GM12878 (cell line): ENCODE measurements around the gene LMOD1. TPM values are rescaled to one million over a fixed set of nuclear protein-coding genes. Genes with fewer than 3 reads are reported as not detected.

Experiments used
- ATAC-seq: fragments of 200-7000 bp; cut with Tn5 transposase; 3 replicates; pipeline ENCODE4 v1.9.1; 2020; ENCODE audit warnings: mild to moderate bottlenecking, moderate library complexity
- BruUV-seq: library from RNA; stranded (reverse); fragments of 400-500 nt; replicated peaks from 2 replicates; lab custom pipeline; 2021; lab: Mats Ljungman, UMichigan
- CTCF ChIA-PET: fragments of 300-600 bp; sonication (Branson Sonifier 250); formaldehyde crosslinking; extraction: SDS; loops from one replicate; lab custom pipeline; 2021; ENCODE audit warnings: inconsistent platforms; lab: Yijun Ruan, JAX
- POLR2A ChIA-PET: fragments of 350-600 bp; formaldehyde crosslinking; extraction: SDS; loops from one replicate; lab custom pipeline; 2021; ENCODE audit warnings: inconsistent platforms; lab: Charles Lee
- RAD21 ChIA-PET: fragments of 300-600 bp; sonication (Branson Sonifier 250); formaldehyde crosslinking; loops from one replicate; lab custom pipeline; 2023; ENCODE audit warnings: antibody characterized with exemption; ENCODE audit not compliant: unreplicated experiment; lab: Charles Lee
- SMC1A ChIA-PET: fragments of 300-600 bp; sonication (Branson Sonifier 250); formaldehyde crosslinking; loops from one replicate; lab custom pipeline; 2023; ENCODE audit not compliant: unreplicated experiment, uncharacterized antibody; lab: Charles Lee
- DNase-seq: peaks from one replicate; pipeline ENCODE4 v3.0.0-alpha.2; 2011; ENCODE audit warnings: low read depth, low spot score
- FAIRE-seq: peaks from 3 replicates; lab custom pipeline; 2011; peaks lifted over from hg19 to GRCh38; lab: Jason Lieb, UNC
- H2AFZ ChIP-seq: 2 replicates; pipeline ENCODE4 v1.6.0; 2011; ENCODE audit warnings: low read depth, low read length, control low read depth; ENCODE audit not compliant: control insufficient read depth
- H3K27ac ChIP-seq: 2 replicates; pipeline ENCODE4 v1.5.1; 2011; ENCODE audit warnings: control low read depth; ENCODE audit not compliant: control insufficient read depth, insufficient read depth
- H3K27me3 ChIP-seq, 2 experiments: replicated peaks in 1 of 2; 2 replicates each; pipeline versions ENCODE4 v1.6.0 to v1.6.1; 2011; ENCODE audit warnings: low read length in 1 of 2; ENCODE audit not compliant: control insufficient read depth in 2 of 2, insufficient read depth in 2 of 2
- H3K36me3 ChIP-seq, 2 experiments: 2 replicates each; pipeline ENCODE4 v1.5.1; 2011; ENCODE audit warnings: low read length in 1 of 2; ENCODE audit not compliant: control insufficient read depth in 2 of 2, insufficient read depth in 2 of 2
- H3K4me1 ChIP-seq: 2 replicates; pipeline ENCODE4 v1.6.1; 2011; ENCODE audit warnings: mild to moderate bottlenecking, low read length, moderate library complexity, mixed read lengths; ENCODE audit not compliant: control insufficient read depth, insufficient read depth
- H3K4me2 ChIP-seq: 2 replicates; pipeline ENCODE4 v1.6.0; 2011; ENCODE audit warnings: control low read depth; ENCODE audit not compliant: control insufficient read depth, insufficient read depth
- H3K4me3 ChIP-seq: fragments of 200-600 bp; sonication (generic); 2 replicates; pipeline ENCODE4 v1.5.1; 2016
- H3K79me2 ChIP-seq: 2 replicates; pipeline ENCODE4 v1.6.0; 2011; ENCODE audit warnings: low read length; ENCODE audit not compliant: control insufficient read depth, insufficient read depth
- H3K9ac ChIP-seq: 2 replicates; pipeline ENCODE4 v1.8.0; 2011; ENCODE audit warnings: low read length, control low read depth, mixed read lengths; ENCODE audit not compliant: control insufficient read depth, insufficient read depth
- H3K9me3 ChIP-seq: replicated peaks from 3 replicates; pipeline ENCODE4 v1.5.1; 2011; ENCODE audit warnings: mild to moderate bottlenecking, low read length; ENCODE audit not compliant: control insufficient read depth, insufficient read depth
- H4K20me1 ChIP-seq: 2 replicates; pipeline ENCODE4 v1.6.0; 2011; ENCODE audit not compliant: control insufficient read depth, insufficient read depth
- WGBS: methylation state at CpG from one replicate; pipeline ENCODE4 v1.1.6; 2016; ENCODE audit warnings: low lambda C conversion rate; ENCODE audit not compliant: insufficient replicate concordance, insufficient coverage; ENCODE audit errors: missing lambda C conversion rate; 5-methylcytosine and 5-hydroxymethylcytosine counted together
- in situ Hi-C: fragments of 300-500 bp; cut with MboI; formaldehyde crosslinking; loops from 9 replicates; pipeline ENCODE4 v1.14.3; 2018; ENCODE audit warnings: mixed read lengths
- intact Hi-C: fragments of 100-400 bp; cut with micrococcal nuclease; formaldehyde crosslinking; loops from one replicate; pipeline ENCODE4 v1.14.2; 2022; ENCODE audit not compliant: unreplicated experiment
- polyA plus RNA-seq, 11 experiments: library from polyadenylated mRNA; depleted of rRNA in 4 of 11; unstranded in 6 of 11; stranded (reverse) in 5 of 11; fragments of >200 nt; fragmentation: Nextera tagmentation in 4 of 11; fragmentation: Illumina TruSeq in 1 of 11; extraction: Ambion mirVana in 4 of 11; extraction: Trizol in 1 of 11; gene quantifications; 1 replicate in 1 of 11; 2 replicates in 10 of 11; pipeline versions ENCODE4 v1.2.1 to v1.2.3, GENCODE V29; 2011 to 2016; ENCODE audit warnings: inconsistent platforms in 2 of 11, missing spikeins in 2 of 11, low read depth in 1 of 11
- total RNA-seq, 4 experiments: library from RNA; depleted of rRNA in 3 of 4; stranded (reverse); fragments of >200 nt in 3 of 4; fragmentation: Illumina TruSeq in 1 of 4; extraction: Trizol in 1 of 4; gene quantifications; 2 replicates each; pipeline versions ENCODE4 v1.2.1 to v1.2.3, GENCODE V29; 2013 to 2021
- TF ChIP-seq, protein P1 (sequence below): IDR thresholded peaks from 2 replicates; pipeline ENCODE4 v1.6.1; 2012; ENCODE audit warnings: improper control_type of control experiment, low read depth, low read length; ENCODE audit not compliant: insufficient replicate concordance

The LMOD1 gene
- total and polyA plus RNA-seq, 10 of the 15 experiments (the other 5 are each of a cell fraction or from before 2014, with no cell fraction given): 0.15 TPM; not detected in 9

DNA sequence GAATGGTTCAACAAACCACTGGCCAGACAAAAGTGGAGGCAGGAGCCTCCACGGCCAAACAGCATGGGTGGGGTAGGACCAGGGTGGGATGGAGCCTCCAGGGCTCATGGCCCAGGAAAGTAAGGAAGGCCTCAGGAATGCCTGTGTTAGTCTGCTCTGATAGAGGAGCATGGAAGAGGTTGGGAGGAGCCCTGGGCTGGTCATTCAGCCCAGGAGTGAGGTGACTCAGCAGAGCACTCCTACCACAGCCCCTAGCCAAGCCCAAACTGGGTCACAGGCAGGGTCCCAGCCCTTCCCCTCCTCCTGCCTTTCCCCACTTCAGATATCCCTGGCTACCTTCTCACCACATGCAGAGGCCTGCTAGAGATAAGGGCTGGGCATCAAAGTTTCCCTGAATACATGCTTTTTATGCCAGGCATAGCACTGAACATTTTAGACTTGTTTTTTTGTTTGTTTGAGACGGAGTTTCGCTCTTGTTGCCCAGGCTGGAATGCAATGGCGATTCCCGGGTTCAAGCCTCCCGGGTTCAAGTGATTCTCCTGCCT is 60.7 kb downstream of the LMOD1 start:
- in situ Hi-C loops: no loop called here
- no peak for FAIRE-seq
- ChIA-PET CTCF (interaction anchor here (2.4 to 9.1 kb wide), 2 partner anchors 8 to 10 kb away, joined by 24 to 99 read pairs; no protein-coding TSS in a partner anchor), POLR2A (no interaction called here), SMC1A (interaction anchor here (1.4 to 1.5 kb wide), 2 partner anchors 8 to 10 kb away, joined by 4 to 5 read pairs; no protein-coding TSS in a partner anchor), RAD21 (interaction anchor here (1.3 kb wide), 1 partner anchor 10 kb away, joined by 5 read pairs; no protein-coding TSS in a partner anchor)
- DNase-seq: no peak
- Histone ChIP-seq H4K20me1 (no peaks in the 10 kb centered on the region), H3K27me3 (peaks cover 2 to 11% of the 10 kb centered on the region in 2 experiments; a peak in 3 of 4 replicates), H3K4me2 (no peak overlapping the region), H3K4me3 (no peak overlapping the region), H3K36me3 (no peaks in the 10 kb centered on the region; a peak in 1 of 4 replicates), H3K9ac (no peak overlapping the region), H3K79me2 (no peaks in the 10 kb centered on the region), H3K27ac (no peak overlapping the region), H3K4me1 (peaks cover 5% of the 10 kb centered on the region; the same call in 1 of the 2 replicates), H2AFZ (no peak overlapping the region), H3K9me3 (no peaks in the 10 kb centered on the region)
- no peak for ATAC-seq
- WGBS: 46% methylated on average over 6 of the region's 6 CpGs
- no TSS peak for BruUV-seq
- intact Hi-C loops: no loop called here
- TF ChIP-seq, protein P1, sequence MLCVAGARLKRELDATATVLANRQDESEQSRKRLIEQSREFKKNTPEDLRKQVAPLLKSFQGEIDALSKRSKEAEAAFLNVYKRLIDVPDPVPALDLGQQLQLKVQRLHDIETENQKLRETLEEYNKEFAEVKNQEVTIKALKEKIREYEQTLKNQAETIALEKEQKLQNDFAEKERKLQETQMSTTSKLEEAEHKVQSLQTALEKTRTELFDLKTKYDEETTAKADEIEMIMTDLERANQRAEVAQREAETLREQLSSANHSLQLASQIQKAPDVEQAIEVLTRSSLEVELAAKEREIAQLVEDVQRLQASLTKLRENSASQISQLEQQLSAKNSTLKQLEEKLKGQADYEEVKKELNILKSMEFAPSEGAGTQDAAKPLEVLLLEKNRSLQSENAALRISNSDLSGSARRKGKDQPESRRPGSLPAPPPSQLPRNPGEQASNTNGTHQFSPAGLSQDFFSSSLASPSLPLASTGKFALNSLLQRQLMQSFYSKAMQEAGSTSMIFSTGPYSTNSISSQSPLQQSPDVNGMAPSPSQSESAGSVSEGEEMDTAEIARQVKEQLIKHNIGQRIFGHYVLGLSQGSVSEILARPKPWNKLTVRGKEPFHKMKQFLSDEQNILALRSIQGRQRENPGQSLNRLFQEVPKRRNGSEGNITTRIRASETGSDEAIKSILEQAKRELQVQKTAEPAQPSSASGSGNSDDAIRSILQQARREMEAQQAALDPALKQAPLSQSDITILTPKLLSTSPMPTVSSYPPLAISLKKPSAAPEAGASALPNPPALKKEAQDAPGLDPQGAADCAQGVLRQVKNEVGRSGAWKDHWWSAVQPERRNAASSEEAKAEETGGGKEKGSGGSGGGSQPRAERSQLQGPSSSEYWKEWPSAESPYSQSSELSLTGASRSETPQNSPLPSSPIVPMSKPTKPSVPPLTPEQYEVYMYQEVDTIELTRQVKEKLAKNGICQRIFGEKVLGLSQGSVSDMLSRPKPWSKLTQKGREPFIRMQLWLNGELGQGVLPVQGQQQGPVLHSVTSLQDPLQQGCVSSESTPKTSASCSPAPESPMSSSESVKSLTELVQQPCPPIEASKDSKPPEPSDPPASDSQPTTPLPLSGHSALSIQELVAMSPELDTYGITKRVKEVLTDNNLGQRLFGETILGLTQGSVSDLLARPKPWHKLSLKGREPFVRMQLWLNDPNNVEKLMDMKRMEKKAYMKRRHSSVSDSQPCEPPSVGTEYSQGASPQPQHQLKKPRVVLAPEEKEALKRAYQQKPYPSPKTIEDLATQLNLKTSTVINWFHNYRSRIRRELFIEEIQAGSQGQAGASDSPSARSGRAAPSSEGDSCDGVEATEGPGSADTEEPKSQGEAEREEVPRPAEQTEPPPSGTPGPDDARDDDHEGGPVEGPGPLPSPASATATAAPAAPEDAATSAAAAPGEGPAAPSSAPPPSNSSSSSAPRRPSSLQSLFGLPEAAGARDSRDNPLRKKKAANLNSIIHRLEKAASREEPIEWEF: no peak
